Neutrophil (primary cell): ENCODE results near the gene PLPPR3.
"Not testable (repeated sequence)": the region's sequence is repeated elsewhere in the genome, so short reads cannot be mapped to it uniquely, and the experiment has no call there.

Experiments used
- H3K27ac ChIP-seq: fragments of 200-600 bp; sonication (generic); 2 replicates; pipeline ENCODE4 v1.5.1; 2016; ENCODE audit warnings: mild to moderate bottlenecking, moderate library complexity
- H3K27me3 ChIP-seq: fragments of 200-600 bp; sonication (generic); 2 replicates; pipeline ENCODE4 v1.6.0; 2016; ENCODE audit warnings: mild to moderate bottlenecking
- H3K36me3 ChIP-seq: fragments of 200-600 bp; sonication (generic); 2 replicates; pipeline ENCODE4 v1.5.1; 2017
- H3K4me1 ChIP-seq, 2 experiments: fragments of 200-600 bp in 1 of 2; sonication (generic) in 1 of 2; 1 replicate in 1 of 2; 2 replicates in 1 of 2; pipeline versions ENCODE4 v1.5.1 to v1.6.1; 2013 to 2016; ENCODE audit warnings: low read depth in 1 of 2, low read length in 1 of 2, mild to moderate bottlenecking in 1 of 2, moderate library complexity in 1 of 2; ENCODE audit not compliant: control insufficient read depth in 1 of 2, insufficient read depth in 1 of 2
- H3K4me3 ChIP-seq, 2 experiments: fragments of 200-600 bp in 1 of 2; sonication (generic) in 1 of 2; 1 replicate in 1 of 2; 2 replicates in 1 of 2; pipeline ENCODE4 v1.5.1; 2013 to 2016; ENCODE audit warnings: low read depth in 1 of 2, low read length in 1 of 2, mild to moderate bottlenecking in 1 of 2, moderate library complexity in 1 of 2
- H3K9me3 ChIP-seq: fragments of 200-600 bp; sonication (generic); 2 replicates; pipeline ENCODE4 v1.5.1; 2016
- TF ChIP-seq, protein P1 (sequence below): fragments of 200-600 bp; sonication (generic); IDR thresholded peaks from 2 replicates; pipeline ENCODE4 v1.5.1; 2016; ENCODE audit warnings: antibody characterized with exemption

PLPPR3 gene

DNA sequence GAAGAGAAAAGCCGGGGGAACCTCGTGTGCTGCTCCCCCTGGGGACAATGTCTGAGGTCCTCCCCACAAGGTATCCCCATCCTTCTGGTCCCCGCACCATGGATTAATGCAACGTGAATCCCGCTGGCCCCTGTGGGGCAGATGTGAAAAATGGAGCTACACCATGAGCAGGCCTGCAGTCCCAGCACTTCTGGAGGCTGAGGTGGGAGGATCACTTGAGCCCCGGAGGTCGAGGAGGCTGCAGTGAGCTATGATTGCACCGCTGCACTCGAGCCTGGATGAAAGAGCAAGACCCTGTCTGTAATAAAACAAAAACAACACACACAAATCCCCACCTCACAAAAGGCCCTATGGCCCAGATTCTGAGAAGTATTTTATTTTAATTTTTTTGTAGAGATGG, 36.5 kb upstream of the PLPPR3 start:
- Histone ChIP-seq H3K4me3 (no peak overlapping the region), H3K27ac (peak overlapping the region; percentile 87), H3K9me3 (no peaks in the 10 kb centered on the region), H3K27me3 (peaks cover 48% of the 10 kb centered on the region), H3K36me3 (no peaks in the 10 kb centered on the region), H3K4me1 (peaks cover 51 to 52% of the 10 kb centered on the region in 2 experiments)
- TF ChIP-seq, protein P1, sequence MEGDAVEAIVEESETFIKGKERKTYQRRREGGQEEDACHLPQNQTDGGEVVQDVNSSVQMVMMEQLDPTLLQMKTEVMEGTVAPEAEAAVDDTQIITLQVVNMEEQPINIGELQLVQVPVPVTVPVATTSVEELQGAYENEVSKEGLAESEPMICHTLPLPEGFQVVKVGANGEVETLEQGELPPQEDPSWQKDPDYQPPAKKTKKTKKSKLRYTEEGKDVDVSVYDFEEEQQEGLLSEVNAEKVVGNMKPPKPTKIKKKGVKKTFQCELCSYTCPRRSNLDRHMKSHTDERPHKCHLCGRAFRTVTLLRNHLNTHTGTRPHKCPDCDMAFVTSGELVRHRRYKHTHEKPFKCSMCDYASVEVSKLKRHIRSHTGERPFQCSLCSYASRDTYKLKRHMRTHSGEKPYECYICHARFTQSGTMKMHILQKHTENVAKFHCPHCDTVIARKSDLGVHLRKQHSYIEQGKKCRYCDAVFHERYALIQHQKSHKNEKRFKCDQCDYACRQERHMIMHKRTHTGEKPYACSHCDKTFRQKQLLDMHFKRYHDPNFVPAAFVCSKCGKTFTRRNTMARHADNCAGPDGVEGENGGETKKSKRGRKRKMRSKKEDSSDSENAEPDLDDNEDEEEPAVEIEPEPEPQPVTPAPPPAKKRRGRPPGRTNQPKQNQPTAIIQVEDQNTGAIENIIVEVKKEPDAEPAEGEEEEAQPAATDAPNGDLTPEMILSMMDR: no peak

DNA sequence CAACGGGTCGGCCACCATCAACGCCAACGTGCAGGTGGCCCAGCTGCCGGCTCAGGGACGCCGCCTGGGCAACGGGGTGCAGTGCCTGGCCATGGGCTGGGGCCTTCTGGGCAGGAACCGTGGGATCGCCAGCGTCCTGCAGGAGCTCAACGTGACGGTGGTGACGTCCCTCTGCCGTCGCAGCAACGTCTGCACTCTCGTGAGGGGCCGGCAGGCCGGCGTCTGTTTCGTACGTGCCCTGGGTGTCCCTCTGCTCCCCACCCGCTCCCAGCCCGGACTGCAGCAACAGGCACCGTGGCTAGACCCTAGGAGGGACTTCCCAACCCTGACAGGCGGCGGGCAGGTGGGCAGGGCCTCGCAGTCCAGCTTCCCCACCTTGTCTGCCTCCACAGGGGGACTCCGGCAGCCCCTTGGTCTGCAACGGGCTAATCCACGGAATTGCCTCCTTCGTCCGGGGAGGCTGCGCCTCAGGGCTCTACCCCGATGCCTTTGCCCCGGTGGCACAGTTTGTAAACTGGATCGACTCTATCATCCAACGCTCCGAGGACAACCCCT, 33.9 kb upstream of the PLPPR3 start:
- H3K4me1 ChIP-seq: peaks cover 51 to 60% of the 10 kb centered on the region in 2 experiments
- H3K4me3 ChIP-seq: no peak overlapping the region
- no peaks in the 10 kb centered on the region for H3K9me3 ChIP-seq
- no peaks in the 10 kb centered on the region for H3K36me3 ChIP-seq
- H3K27ac ChIP-seq: no peak overlapping the region
- H3K27me3 ChIP-seq: peaks cover 52% of the 10 kb centered on the region
- TF ChIP-seq, protein P1: no peak

DNA sequence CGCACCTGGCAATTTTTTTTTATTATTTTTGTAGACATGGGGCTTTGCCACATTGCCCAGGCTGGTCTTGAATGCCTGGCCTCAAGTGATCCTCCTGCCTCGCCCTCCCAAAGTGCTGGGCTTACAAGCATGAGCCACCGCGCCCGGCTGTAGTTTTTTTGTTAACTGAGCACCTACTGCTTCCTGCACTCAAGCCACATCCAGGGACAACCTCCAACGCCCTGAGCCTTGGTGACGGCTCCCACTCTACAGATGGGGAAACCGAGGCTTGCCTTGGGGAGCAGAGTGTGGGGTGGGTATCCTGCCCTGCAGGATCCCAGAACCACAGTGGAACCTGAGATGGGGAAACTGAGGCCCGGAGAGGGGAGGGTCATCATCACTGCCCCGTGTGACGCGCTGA, 33.4 kb upstream of the PLPPR3 start:
- no peaks in the 10 kb centered on the region for H3K36me3 ChIP-seq
- H3K27ac ChIP-seq: no peak overlapping the region
- peaks cover 52% of the 10 kb centered on the region for H3K27me3 ChIP-seq
- no peaks in the 10 kb centered on the region for H3K9me3 ChIP-seq
- TF ChIP-seq, protein P1: no peak
- peaks cover 49 to 63% of the 10 kb centered on the region in 2 experiments for H3K4me1 ChIP-seq
- no peak overlapping the region for H3K4me3 ChIP-seq

DNA sequence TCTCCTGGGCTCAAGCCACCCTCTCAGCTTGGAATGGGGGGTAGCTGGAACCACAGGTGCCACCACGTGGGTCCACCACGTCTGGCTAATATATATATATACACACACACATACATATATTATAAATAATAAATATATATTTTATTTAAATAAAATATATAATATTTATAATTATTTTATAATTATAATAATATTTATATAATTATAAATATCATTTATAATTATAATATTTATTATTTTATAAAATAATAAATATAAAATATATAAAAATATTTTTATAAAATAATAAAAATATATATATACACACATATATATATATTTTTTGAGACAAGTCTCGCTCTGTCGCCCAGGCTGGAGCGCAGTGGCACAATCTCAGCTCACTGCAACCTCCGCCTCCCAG, 32.8 kb upstream of the PLPPR3 start:
- Histone ChIP-seq H3K36me3 (no peaks in the 10 kb centered on the region), H3K4me3 (no peak overlapping the region), H3K27ac (no peak overlapping the region), H3K4me1 (peaks cover 43 to 57% of the 10 kb centered on the region in 2 experiments), H3K9me3 (no peaks in the 10 kb centered on the region), H3K27me3 (peaks cover 46% of the 10 kb centered on the region)
- TF ChIP-seq, protein P1: no peak

DNA sequence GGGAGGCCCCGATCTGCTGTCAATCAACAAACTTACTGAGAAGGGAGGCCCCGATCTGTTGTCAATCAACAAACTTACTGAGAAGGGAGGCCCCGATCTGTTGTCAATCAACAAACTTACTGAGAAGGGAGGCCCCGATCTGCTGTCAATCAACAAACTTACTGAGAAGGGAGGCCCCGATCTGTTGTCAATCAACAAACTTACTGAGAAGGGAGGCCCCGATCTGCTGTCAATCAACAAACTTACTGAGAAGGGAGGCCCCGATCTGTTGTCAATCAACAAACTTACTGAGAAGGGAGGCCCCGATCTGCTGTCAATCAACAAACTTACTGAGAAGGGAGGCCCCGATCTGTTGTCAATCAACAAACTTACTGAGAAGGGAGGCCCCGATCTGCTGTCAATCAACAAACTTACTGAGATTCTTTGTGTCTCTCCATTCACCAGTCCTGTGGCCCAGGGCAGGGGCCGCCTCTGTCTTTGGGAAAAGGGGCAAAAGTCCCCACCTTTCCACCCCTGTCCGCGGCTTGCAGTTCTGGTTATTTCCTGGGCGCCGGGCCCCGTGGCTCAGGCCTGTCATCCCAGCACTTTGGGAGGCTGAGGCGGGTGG, 32.0 kb upstream of the PLPPR3 start:
- not testable (repeated sequence) for H3K27ac ChIP-seq, H3K4me3 ChIP-seq, H3K9me3 ChIP-seq, H3K36me3 ChIP-seq
- Histone ChIP-seq H3K27me3 (peaks cover 48% of the 10 kb centered on the region), H3K4me1 (peaks cover 36 to 49% of the 10 kb centered on the region in 2 experiments)

DNA sequence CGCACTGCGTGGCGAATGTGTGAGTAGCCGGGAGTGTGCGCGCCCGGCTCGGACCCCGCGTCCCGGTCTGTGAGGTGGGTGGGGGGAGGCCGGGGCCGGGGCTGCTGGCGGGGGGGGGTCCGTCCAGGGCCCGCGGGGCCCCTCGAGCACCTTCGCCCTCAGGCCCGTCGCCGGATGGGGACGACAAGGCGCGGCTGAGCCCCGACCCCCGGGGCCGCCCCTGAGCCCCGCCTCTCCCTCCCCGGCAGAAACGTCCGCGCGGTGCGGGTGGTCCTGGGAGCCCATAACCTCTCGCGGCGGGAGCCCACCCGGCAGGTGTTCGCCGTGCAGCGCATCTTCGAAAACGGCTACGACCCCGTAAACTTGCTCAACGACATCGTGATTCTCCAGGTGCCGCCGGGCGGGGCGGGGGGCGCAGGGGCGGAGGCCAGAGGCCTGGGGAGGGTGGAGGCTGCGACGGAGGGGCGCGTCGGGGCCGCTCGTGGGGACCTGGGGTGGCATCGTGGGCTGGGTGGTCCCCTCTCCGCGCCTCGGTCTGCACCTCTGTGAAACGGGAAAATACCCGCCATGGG, 31.3 kb upstream of the PLPPR3 start:
- H3K27ac ChIP-seq: no peak overlapping the region
- no peaks in the 10 kb centered on the region for H3K36me3 ChIP-seq
- TF ChIP-seq, protein P1: no peak
- peaks cover 54% of the 10 kb centered on the region for H3K27me3 ChIP-seq
- H3K4me1 ChIP-seq: peaks cover 41 to 46% of the 10 kb centered on the region in 2 experiments
- no peaks in the 10 kb centered on the region for H3K9me3 ChIP-seq
- peak overlapping the region in 1 of 2 experiments; percentile 54 for H3K4me3 ChIP-seq
